NOMO-1 treated with DMSO at 0.1 percent for 48 hours (cell line): Measurements from ENCODE around the gene TDRD9.

Experiments used
- DNase-seq: peaks from one replicate; lab custom pipeline; 2025; ENCODE audit not compliant: unreplicated experiment; lab: John Stamatoyannopoulos, UW

The TDRD9 gene

DNA sequence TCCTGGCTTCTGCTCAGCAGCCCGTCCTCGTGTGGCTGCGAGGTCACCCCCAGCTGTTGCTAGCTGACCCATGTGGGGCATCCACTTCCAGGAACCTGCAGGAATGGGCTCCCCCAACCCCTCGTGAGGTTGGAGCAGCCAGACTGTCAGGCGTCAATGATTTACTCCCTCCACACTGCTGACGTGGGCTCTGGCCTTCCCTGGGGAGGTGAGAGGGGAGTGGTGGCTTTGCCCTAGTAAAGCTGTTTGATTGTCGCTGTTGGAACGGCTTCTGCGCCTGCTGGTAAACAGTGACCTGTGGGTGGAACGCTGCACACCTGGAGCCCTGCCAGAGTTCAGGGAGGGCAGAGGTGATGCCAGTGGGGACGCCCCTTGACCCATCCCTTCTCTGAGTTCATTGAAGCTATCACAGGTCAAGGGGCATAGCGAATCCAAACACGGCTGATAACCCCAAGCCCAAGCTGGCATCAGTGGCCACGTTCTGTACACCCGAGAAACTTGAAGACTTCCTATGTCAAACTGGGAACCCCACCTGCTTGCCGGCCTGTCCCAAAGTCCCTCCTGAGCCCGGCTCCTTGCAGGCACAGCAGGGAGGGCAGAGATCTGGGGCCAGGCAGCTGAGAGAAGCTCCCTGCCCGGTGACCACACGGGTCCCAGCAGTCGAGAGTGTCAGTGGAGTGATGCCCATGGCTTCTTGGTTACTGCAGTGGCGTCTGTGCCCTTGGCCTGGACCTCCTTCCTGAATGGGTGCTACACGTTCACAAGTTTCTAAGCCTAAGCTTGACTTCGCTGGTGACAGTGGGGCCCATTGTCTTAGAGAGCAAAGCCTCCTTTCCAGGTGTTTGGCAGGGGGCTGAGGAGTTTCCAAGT lies 160.0 kb downstream of the TDRD9 start:
- no peak for DNase-seq

DNA sequence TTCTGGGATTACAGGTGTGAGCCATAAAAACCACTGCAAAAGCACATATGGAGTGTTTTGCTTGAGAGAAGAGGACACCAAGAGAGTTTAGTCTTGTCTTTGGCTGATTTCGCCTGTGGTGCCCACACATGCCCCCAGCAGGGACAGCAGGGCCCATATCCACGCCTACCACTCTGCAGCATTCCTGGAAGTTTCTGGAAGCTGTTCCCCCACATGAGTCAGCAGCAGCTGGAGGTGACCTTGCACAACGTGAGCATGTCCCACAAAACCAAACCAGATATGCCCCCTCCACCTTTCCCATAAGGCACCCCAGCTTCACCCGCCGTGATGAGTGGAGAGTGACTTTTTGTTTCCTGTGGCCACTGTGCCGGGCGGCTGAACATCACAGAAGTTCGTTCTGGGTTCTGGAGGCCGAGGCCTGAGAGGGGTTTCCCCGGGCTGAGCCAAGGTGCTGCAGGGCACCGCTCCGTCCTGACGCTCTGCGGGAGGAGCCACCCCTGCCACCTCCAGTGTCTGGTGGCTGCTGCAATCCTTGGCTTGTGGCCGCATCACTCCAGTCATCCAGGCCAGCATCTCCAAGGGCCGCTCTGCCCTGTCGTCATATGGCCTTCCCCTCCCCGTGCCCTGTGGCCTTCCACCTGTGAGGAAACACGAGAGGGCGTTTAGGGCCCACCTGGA lies 162.0 kb downstream of the TDRD9 start:
- DNase-seq = no peak

DNA sequence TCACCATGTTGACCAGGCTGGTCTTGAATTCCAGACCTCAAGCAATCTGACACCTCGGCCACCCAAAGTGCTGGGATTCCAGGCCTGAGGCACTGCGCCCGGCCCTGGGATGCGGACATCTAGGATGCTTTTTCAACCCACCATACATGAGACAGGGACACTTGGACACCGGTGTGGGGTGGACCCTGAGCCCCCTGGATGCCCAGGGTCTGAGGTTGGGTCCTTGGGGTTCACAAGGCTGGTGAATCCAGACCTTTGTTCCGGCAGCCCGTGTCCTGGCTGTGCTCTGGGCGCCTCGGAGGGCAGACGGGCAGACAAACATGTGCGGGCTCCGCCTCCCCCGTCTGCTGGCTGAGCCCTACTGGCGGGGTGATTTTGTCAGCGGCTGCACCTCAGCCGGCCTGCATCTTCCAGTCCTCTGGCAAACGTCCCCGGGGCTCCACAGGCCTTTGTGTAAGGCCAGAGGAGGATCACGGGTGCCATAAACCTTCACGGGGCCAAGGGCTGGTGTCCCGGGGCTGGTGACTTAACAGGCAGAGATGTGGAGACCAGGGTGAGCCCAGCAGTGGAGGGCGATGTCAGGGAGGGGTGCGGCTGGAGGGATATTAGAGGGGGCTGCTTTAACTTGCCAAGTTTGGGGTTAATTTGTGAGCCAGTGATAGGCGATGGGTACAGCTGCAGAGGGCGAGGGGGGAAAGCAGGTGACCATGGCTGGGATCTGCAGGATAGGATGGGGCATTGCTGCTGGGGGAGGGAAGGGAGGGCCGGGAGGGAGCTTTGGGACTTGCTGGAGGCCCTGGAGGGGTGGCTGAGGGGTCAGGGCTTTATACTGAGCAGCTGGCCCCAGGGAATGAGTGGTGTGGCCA lies 163.0 kb downstream of the TDRD9 start:
- no peak for DNase-seq

DNA sequence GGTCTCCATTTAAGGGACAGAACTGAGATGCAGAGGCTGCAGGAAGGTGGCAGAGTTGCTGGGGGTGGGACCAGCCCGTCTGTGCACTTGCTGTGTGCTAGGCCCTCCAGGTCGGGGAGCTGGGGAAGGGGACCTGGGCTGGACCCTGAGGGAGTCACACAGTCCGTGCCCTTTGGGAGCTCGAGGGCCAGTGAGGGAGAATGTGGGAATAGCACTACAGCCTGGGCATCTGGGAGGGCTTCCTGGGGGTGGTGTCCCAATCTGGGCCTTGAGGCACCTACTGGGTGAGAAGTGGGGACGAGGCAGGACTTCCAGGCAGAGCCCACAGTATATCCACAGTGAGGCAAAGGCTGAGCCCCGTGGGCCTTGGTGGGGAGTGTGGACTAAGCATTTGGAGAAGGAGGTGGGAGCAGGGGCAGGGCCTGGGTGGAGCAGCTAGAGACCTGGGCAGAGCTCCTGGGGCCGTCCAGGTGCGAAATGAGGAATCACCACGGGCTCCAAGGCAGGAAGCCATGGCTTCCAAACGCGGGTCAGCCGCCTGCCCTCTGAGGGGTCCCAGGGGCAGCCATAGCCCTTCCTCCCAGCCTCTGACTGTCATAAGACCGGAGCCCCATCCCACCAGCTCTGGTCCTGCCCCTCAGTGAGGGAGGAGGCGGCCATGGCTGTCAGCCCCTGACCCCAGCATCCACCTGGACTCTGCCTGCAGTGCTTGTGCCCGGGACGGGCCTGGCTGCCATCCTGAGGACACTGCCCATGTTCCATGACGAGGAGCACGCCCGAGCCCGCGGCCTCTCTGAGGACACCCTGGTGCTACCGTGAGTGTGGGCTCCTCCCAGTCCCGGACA lies 163.9 kb downstream of the TDRD9 start:
- DNase-seq = no peak

DNA sequence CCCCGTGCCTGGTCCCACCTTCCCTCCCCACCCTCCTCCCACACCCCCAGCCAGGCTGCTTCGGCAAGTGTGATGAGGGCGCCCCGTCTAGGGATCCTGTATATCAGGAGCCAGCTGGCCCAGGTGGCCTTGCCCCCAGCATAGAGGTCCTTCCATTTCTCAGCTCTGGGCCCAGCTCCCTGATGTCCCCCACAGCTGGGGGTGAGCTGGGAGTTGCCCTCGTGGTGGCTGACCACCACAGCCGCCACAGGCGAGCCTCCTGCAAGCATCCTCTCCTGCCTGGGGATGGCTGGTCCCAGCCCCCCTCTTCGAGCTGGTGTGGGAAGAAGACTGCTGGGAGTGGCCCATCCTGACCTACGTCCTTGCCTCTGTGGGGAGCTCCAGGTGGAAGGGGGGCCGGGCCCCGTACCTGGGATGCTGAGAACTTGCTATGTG lies 164.7 kb downstream of the TDRD9 start:
- DNase-seq = no peak

DNA sequence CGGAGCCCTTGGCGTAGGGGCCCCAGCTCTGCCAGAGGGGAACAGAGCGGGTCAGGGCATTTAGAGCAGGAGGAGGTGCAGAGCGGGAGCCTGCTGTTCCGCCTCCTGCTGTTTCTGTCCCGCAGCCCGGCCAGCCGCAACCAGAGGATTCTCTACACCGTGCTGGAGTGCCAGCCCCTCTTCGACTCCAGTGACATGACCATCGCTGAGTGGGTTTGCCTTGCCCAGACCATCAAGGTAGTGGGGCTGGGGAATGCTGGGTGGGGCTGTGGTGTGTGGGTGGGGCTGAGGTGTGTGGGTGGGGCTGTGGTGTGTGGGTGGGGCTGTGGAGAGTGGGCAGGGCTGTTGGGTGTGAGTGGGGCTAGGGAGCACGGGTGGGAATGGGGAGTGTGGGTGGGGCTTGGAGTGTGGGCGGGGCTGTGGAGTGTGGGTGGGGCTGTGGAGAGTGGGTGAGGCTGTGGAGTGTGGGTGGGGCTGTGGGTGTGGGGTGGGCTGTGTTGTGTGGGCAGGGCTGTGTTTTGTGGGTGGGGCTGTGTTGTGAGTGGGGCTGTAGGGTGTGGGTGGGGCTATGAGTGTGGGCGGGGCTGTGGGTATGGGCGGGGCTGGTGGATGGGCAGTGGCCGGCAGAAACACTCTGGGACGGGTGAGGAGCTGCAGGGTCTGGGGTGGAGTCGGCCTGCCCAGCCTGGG lies 165.3 kb downstream of the TDRD9 start:
- no peak for DNase-seq

DNA sequence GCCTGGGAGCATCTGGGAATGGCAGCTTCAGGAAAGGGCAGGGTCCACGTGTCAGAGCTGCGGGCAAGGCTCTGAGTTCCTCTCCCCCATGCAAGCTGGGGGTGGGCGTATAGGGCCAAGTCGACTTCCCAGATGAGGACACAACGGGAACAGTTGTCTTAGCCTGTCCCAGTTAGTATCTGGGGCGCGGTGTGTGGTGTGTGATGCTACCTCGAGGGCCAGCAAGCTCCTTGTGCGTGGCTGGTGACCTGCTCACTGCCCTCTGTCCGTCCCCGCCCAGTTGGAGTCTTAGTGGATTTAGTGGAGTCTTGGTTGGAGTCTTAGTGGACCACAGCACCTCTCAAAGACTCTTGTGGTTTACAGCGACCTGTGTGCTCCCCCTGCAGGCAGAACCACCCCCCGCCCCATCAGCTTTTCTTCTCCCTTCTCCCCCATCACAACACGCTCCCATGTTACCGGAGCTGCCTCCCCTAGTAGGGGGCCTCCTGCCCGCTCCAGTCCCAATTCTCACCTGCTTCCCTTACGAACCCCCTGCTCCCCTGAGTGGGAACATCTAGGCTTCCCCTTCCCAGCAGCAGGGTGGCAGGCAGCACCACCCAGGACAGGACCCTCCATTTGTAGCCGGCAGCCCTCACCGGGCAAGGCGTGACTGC lies 165.9 kb downstream of the TDRD9 start:
- no peak for DNase-seq

DNA sequence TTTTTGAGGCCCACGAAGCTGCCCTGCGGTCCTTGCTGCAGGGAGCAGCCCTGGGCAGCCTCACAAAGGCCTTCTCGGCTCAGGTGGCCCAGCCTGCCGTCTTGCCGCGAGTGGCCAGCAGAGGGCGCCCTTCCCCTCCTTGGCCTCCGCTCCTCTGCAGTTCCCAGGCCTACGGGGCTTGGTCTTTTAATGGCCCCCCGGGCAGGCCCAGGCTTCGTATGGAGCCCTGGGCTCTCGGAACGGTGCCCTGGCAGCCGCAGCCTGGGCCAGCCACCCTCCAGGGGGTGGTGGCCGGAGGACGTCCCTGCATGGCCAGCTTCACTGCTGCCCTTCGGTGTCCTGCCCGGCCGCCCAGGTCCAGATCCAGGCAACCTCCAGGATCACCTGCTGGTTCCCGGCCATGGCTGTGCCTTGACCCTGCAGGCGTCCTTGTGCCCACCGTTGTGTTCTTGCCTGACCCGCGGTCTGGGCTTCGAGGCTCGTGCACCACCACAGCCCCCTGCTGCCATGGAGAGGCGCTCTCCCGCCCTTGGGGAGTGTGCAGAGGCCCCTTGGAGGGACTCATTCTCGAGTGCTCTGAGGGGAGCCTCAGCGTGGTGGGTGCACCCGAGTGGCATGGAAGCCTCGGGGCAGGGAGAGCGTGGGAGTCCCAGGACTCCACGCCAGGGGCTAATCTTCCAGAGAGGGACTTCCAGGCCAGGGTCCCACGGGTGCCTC lies 166.6 kb downstream of the TDRD9 start:
- peak; percentile 22 for DNase-seq

DNA sequence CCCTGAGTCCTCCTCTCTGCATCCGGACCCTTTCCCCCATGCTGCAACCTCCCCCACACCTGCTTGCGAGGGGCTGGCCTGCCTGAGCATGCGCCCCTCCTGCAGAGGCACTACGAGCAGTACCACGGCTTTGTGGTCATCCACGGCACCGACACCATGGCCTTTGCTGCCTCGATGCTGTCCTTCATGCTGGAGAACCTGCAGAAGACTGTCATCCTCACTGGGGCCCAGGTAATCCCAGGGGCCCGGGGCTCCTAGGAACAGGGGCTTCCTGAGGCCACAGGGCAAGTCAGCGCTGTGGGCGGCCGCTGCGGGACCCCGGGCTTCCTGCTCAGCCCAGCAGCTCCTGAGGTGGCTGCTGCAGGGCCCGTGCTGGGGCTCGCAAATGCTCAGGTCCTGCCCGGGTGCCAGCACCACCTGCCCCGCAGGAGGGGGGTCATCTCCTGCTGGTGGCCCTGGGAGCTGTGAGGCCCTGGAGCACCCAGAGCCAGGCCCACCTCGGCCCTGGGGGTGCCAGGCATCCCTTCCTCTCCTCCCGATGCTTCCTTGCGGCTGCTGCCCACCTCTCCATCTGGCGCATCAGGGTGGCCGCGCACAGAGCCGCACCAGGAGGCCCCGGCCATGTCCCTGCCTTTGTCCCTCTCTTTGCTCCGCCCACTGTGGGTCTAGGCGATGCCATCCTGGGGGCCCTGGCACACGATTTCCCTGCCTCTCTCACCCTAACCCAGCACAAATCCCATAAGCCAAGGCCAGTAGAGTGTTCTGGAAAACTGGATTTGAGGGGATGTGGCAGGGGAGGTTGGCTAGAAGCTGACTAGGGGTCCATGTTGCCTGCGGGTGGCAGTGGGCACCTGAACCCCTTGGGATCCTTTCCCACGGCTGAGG lies 167.4 kb downstream of the TDRD9 start:
- DNase-seq = no peak

DNA sequence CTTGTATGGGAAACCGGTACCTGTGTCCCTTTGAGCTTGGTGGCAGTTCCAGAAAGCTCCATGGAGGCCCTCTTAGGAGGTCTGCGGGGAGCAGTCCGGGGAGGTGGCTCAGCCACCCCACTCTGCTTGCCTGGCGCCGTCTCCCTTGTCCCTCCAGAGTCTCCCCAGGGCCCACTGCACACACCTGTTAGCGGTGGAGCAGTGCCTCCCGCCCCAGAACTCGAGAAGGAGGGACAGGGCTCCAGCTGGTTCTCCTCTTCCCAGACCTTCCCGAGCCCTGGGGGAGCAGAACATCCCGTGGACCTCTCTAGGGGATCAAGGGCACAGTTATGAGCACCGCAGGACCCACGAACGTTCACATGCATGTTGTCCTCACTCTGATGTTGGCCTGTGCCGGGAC lies 168.1 kb downstream of the TDRD9 start:
- no peak for DNase-seq

DNA sequence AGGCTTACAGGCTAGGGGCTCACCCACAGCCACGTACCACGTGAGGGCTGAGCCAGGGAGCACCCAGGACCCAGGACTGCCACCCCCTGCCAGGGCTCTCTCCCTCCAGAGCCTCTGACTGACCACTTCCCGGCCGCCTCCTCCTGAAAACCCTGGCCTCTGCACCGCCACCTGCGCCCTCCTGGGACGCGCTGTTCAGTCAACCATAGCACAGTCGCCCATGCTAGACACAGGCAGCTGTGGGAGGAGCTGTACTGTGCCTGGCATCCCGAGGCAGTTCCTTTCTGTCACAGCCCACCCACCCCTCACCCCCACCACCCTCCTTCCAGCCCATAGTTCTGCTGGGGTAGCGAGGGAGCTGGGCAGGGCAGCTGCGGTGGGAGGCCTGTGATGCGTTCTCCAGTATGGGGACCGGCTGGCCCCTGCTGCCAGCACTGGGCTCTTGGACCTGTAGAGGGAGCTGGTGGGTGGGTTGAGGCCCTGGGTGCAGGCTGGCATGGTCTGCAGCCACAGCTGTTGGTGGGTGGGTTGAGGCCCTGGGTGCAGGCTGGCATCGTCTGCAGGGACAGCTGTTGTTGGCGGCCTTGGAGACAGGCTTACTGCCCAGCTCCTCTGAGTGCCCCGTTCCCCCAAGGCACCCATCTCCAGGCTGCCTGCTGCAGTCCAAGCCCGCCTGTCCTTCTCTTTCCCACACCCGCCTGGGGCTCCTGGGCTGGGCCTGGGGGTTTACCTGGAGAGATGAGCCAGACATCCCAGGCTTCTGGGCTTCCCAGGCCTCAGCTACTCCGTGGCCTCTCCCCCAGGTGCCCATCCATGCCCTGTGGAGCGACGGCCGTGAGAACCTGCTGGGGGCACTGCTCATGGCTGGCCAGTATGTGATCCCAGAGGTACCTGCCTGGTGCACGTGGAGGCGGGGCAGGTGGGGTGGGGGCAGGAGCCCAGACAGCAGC lies 168.8 kb downstream of the TDRD9 start:
- DNase-seq = no peak

DNA sequence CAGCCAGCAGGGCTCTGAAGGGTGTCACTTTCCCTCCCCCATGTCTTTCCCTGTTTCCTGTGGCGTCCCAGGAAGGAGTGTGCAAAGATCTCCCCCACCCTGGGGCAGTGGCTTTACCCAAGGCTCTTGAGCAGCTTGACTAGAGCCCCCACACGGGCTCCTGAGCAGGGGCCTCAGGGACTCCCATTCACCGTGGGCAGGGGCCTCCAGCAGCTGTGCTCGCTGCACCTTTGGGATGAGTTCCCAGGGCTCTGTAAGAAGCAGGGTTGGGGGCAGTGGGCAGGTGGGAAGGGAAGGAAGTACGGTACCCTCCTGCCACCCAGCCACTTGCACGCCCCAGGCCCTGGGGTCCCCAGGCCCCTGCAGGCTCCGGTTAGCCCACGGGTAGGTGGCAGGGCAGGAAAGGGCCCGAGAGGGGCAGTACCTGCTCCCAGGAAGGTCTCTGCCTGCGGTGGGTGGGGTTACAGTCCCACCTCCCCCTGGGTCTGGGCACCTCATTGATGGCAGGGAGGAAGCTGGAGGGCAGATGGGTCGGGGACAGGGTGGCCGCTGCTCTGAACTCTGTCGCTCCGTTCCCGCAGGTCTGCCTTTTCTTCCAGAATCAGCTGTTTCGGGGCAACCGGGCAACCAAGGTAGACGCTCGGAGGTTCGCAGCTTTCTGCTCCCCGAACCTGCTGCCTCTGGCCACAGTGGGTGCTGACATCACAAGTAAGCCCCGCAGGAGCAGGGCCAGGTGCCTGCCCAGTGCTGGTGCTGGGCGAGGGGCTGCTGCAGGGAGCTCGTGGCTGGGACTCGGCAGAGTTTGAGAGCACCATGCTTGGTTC lies 170.2 kb downstream of the TDRD9 start:
- no peak for DNase-seq

DNA sequence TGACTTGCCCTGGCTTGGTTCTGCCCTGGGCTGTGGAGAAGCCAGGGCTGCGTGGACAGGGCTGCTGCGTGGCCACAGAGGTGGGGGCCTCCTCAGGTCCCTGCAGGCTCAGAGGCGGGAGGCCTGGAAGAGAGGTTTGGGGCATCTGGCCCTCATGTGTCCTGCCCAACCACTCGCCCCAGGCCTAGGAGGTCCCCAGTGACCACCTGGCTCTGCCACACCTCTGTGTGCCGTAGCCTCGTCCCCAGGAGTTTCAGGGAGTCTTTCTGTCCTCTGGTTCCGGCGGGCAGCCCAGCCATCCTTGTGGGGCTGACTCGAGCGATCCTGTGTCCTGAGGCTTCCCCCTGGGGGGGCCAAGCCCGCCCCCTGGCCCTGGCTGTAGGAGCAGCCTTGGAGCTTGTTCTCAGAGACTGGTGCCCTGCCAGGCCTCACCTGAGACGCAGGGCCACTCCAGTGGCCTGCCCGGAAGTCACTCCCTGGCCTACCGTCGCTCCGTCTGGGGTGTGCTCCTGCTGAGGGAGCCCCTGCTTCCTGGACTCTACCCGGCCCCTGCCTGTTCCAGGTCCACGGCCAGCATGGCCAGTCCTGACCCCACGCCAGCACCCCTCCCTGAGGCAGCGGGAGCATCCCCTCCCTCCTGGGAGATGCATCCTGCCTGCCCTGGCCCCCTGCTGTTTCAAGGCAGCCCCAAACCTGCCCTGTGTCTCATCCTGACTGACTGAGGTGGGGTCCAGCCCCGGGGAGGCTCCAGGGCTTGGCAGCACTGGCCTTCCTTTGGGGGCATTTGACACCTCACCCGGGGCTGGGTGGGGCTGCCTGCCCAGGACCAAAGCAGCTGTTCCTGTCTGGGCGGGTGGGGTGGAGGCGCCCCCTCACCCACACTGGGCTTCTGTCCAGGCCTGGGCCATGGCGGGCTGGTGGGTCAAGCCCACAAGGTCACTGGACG lies 171.1 kb downstream of the TDRD9 start:
- no peak for DNase-seq

DNA sequence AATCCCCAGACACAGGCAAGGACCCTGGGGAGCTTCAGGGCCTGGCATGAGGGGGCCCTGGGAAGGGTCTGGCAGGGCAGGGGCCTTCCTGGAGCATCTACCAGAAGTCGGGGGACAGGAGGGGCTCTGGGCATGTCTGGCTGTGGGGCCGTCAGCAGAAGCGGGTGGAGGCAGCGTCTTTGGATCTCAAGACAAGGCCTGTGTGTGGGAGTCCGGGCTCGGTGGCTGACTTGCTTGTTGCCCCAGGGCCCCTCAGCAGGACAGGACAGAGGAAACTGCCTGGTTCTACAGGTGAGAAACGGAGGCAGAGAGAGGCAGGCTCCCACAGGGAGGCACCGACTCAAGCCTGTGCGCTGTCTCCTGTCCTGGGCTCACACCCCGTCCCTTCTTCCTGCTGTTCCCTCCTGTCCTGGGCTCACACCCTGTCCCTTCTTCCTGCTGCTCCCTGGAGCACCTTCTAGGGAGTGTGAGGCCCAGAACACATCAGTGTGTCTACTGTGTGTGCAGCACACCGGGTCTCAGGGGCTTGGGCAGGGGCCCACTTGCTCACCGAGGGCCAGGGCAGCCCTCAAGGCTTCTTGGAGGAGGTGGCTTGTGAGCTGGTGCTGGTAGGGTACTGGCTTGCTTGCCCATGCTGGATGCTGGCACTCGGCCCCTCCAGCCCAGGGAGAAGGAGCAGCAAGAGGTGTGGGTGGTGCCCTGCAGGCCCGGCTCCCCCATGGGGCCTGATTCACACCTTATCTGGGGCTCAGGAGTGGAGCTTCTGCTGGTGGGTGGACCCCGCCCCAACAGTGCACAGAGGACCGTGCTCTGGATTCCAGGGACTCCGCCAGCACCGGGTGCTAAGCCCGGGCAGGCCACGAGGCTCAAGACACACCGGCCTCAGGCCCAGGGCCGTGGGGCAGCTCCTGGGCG lies 172.2 kb downstream of the TDRD9 start:
- no peak for DNase-seq
